ENCODE data around the gene RXFP1.

- TF ChIP-seq, protein P1, sequence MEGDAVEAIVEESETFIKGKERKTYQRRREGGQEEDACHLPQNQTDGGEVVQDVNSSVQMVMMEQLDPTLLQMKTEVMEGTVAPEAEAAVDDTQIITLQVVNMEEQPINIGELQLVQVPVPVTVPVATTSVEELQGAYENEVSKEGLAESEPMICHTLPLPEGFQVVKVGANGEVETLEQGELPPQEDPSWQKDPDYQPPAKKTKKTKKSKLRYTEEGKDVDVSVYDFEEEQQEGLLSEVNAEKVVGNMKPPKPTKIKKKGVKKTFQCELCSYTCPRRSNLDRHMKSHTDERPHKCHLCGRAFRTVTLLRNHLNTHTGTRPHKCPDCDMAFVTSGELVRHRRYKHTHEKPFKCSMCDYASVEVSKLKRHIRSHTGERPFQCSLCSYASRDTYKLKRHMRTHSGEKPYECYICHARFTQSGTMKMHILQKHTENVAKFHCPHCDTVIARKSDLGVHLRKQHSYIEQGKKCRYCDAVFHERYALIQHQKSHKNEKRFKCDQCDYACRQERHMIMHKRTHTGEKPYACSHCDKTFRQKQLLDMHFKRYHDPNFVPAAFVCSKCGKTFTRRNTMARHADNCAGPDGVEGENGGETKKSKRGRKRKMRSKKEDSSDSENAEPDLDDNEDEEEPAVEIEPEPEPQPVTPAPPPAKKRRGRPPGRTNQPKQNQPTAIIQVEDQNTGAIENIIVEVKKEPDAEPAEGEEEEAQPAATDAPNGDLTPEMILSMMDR (conservative IDR thresholded peaks at IDR 0.05 in 1 of 2, IDR thresholded peaks at IDR 0.05 in 1 of 2; ENCODE audit: extremely low read depth in 1 of 2, insufficient read depth in 1 of 2, low read depth in 1 of 2, low read length in 2 of 2), result no peak
- TF ChIP-seq EZH2 (IDR thresholded peaks at IDR 0.05; ENCODE audit: borderline replicate concordance, low read length), result no peak
Measured at GRCh38 chr4:158644760-158645159, 123.1 kb downstream of the RXFP1 start.

Data from mammary epithelial cell (primary cell).